Activated CD4-positive, alpha-beta T cell treated with anti-CD3 and anti-CD28 coated beads, Interleukin-2, amount 50 U/mL, for 48 hours (primary cell): ENCODE results near the gene KCNQ2.
"Not testable (repeated sequence)": the region's sequence is repeated elsewhere in the genome, so short reads cannot be mapped to it uniquely, and the experiment has no call there.

Experiments
- DNase-seq, 2 experiments: peaks; one replicate each; pipeline ENCODE4 v3.0.0-alpha.2; 2020

The KCNQ2 gene

GRCh38 chr20:63380346-63380870 is 92.0 kb downstream of the KCNQ2 start:
- DNase-seq: no peak

- DNase-seq: not testable (repeated sequence)
Measured at GRCh38 chr20:63379872-63380271, 92.6 kb downstream of the KCNQ2 start.

GRCh38 chr20:63379296-63379695 is 93.2 kb downstream of the KCNQ2 start:
- no peak for DNase-seq

GRCh38 chr20:63378626-63379025 is 93.8 kb downstream of the KCNQ2 start:
- DNase-seq: no peak

GRCh38 chr20:63377951-63378381 is 94.5 kb downstream of the KCNQ2 start:
- DNase-seq: no peak

- no peak for DNase-seq
Measured at GRCh38 chr20:63377256-63377941, 95.1 kb downstream of the KCNQ2 start.

- no peak for DNase-seq
Measured at GRCh38 chr20:63376283-63377250, 95.9 kb downstream of the KCNQ2 start.

GRCh38 chr20:63375438-63375837 is 97.0 kb downstream of the KCNQ2 start:
- no peak for DNase-seq

- DNase-seq: no peak
Measured at GRCh38 chr20:63374504-63374903, 98.0 kb downstream of the KCNQ2 start.

- DNase-seq: no peak
Measured at GRCh38 chr20:63373996-63374395, 98.5 kb downstream of the KCNQ2 start.

- DNase-seq: no peak
Measured at GRCh38 chr20:63372971-63373885, 99.2 kb downstream of the KCNQ2 start.

- DNase-seq: no peak
Measured at GRCh38 chr20:63371291-63371865, 101.1 kb downstream of the KCNQ2 start.

- DNase-seq: no peak
Measured at GRCh38 chr20:63370618-63371187, 101.8 kb downstream of the KCNQ2 start.

- DNase-seq: no peak
Measured at GRCh38 chr20:63369724-63370617, 102.5 kb downstream of the KCNQ2 start.

- no peak for DNase-seq
Measured at GRCh38 chr20:63369024-63369530, 103.4 kb downstream of the KCNQ2 start.

- DNase-seq: no peak
Measured at GRCh38 chr20:63368151-63368550, 104.3 kb downstream of the KCNQ2 start.

- no peak for DNase-seq
Measured at GRCh38 chr20:63367446-63368055, 104.9 kb downstream of the KCNQ2 start.

- DNase-seq: no peak
Measured at GRCh38 chr20:63366390-63367365, 105.8 kb downstream of the KCNQ2 start.
